ENCODE measurements around the gene SMIM38. TPM values are rescaled to one million over a fixed set of nuclear protein-coding genes. Genes with fewer than 3 reads are reported as not detected.
"Not testable (repeated sequence)": the region's sequence is repeated elsewhere in the genome, so short reads cannot be mapped to it uniquely, and the experiment has no call there.

SMIM38 gene
- total and polyA plus RNA-seq, 4 donors: 0.08 to 1.3 (median 0.43) TPM

DNA sequence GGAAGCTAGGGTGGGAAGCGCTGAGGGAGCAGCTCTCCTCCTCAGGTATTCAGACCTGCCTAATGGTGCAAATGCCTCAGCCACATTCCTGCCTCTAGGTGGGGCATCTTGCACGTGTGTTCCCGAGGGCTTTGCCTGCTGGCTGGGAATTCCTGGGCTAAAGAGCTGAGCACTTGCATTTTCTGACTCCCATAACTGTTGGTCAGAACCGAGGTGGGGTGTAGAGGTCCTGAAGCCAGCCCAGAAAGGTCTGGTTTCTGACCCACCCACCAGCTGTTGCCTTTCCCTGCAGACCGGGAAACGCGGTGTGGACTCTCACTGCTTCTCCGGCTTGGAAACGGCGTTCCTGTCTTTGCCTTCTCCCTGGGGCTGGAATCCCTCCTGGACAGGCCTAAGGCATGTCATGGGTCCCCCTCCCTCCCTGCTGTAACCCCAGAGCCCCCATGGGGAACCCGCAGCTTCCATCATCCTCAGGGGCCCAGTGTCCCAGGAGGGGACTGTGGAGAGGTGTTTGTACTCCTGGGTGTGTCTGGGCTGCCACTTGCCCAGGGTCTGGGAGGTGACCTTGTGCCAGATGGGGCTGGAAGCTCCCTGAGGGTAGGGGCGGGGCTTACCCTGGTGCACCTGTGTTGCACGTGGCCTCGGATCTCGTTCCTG is 24.0 kb upstream of the SMIM38 start:
- TF ChIP-seq CTCF (IDR thresholded peaks at IDR 0.05; ENCODE audit: control extremely low read depth, extremely low read depth): peak; percentile 79
- ATAC-seq (ENCODE audit: insufficient read depth, low FRiP score) (peak; percentile 71), DNase-seq (peak; percentile 89 to 93 (median 91))
- H3K36me3 ChIP-seq (ENCODE audit: control insufficient read depth in 4 of 4, insufficient read depth in 4 of 4, low read length in 4 of 4): no peaks in the 10 kb centered on the region
- peaks cover 0 to 6% (median 0%) of the 10 kb centered on the region in 4 donors for H3K9me3 ChIP-seq (ENCODE audit: control insufficient read depth in 4 of 4, insufficient read depth in 3 of 4, low read length in 3 of 4)
- no peaks in the 10 kb centered on the region for H3K27me3 ChIP-seq (ENCODE audit: control insufficient read depth in 3 of 3, insufficient read depth in 3 of 3, low read length in 2 of 3)
- peaks cover 0 to 15% (median 3%) of the 10 kb centered on the region in 5 donors for H3K4me1 ChIP-seq (ENCODE audit: control insufficient read depth in 5 of 5, insufficient read depth in 5 of 5, low read length in 5 of 5)
- no peak overlapping the region for H3K27ac ChIP-seq (ENCODE audit: low read depth in 1 of 2, low read length in 1 of 2)
- no peak overlapping the region for H3K4me3 ChIP-seq
- H3K9ac ChIP-seq (ENCODE audit: insufficient read depth in 1 of 2, low read length in 2 of 2): peak overlapping the region in 1 of 2 donors; percentile 40
- 56 to 72% methylated on average over 15 of the region's 15 CpGs for WGBS, 2 donors

GRCh38 chr11:69132301-69132670 is 23.4 kb upstream of the SMIM38 start:
- DNase-seq (no peak), ATAC-seq (ENCODE audit: insufficient read depth, low FRiP score) (no peak)
- H3K36me3 ChIP-seq (ENCODE audit: control insufficient read depth in 4 of 4, insufficient read depth in 4 of 4, low read length in 4 of 4): no peaks in the 10 kb centered on the region
- no peak overlapping the region for H3K9ac ChIP-seq (ENCODE audit: insufficient read depth in 1 of 2, low read length in 2 of 2)
- TF ChIP-seq CTCF (IDR thresholded peaks at IDR 0.05; ENCODE audit: control extremely low read depth, extremely low read depth): no peak
- 87 to 90% methylated on average over 7 of the region's 7 CpGs for WGBS, 2 donors
- H3K4me3 ChIP-seq: no peak overlapping the region
- no peak overlapping the region for H3K27ac ChIP-seq (ENCODE audit: low read depth in 1 of 2, low read length in 1 of 2)
- H3K27me3 ChIP-seq (ENCODE audit: control insufficient read depth in 3 of 3, insufficient read depth in 3 of 3, low read length in 2 of 3): no peaks in the 10 kb centered on the region
- peaks cover 0 to 6% (median 0%) of the 10 kb centered on the region in 4 donors for H3K9me3 ChIP-seq (ENCODE audit: control insufficient read depth in 4 of 4, insufficient read depth in 3 of 4, low read length in 3 of 4)
- H3K4me1 ChIP-seq (ENCODE audit: control insufficient read depth in 5 of 5, insufficient read depth in 5 of 5, low read length in 5 of 5): peaks cover 0 to 14% (median 3%) of the 10 kb centered on the region in 5 donors

DNA sequence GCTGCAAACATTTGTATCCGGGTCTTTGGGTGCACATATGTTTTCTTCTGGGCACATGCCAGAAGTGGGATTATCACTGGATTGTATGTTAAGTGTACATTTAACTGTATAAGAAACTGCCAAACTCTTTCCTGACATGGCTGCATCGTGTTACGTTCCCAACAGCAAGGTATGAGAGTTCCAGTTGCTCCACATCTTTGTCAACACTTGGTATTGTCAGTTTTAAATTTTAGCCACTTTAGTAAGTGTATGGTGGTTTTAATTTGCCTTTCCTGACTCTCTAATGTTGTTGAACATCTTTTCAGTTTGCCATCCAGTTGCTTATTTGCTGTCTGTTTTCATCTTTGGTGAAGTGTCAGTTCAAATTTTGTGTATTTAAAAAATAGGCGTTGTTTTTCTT is 22.5 kb upstream of the SMIM38 start:
- Histone ChIP-seq H3K9ac (ENCODE audit: insufficient read depth in 1 of 2, low read length in 2 of 2) (no peak overlapping the region), H3K27ac (ENCODE audit: low read depth in 1 of 2, low read length in 1 of 2) (no peak overlapping the region), H3K36me3 (ENCODE audit: control insufficient read depth in 4 of 4, insufficient read depth in 4 of 4, low read length in 4 of 4) (no peaks in the 10 kb centered on the region), H3K27me3 (ENCODE audit: control insufficient read depth in 3 of 3, insufficient read depth in 3 of 3, low read length in 2 of 3) (no peaks in the 10 kb centered on the region), H3K9me3 (ENCODE audit: control insufficient read depth in 4 of 4, insufficient read depth in 3 of 4, low read length in 3 of 4) (peaks cover 0 to 6% (median 0%) of the 10 kb centered on the region in 4 donors), H3K4me3 (no peak overlapping the region), H3K4me1 (ENCODE audit: control insufficient read depth in 5 of 5, insufficient read depth in 5 of 5, low read length in 5 of 5) (peaks cover 0 to 14% (median 3%) of the 10 kb centered on the region in 5 donors)
- TF ChIP-seq CTCF (IDR thresholded peaks at IDR 0.05; ENCODE audit: control extremely low read depth, extremely low read depth): no peak
- 91 to 94% methylated on average over 4 of the region's 4 CpGs for WGBS, 2 donors
- ATAC-seq (ENCODE audit: insufficient read depth, low FRiP score) (no peak), DNase-seq (no peak)

DNA sequence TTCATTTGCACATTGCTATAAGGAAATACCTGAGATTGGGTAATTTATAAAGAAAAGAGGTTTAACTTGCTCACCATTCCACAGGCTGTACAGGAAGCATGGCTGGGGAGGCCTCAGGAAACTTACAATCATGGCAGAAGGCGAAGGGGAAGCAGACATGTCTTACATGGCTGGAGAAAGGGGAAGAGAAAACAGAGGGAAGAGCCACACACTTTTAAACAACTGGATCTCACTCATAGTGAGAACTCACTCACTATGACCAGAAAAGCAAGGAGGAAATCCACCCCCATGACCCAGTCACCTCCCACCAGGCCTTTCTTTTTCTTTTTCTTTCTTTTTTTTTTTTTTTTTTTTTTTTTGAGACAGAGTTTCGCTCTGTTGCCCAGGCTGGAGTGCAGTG is 21.6 kb upstream of the SMIM38 start:
- not testable (repeated sequence) for H3K9me3 ChIP-seq (ENCODE audit: control insufficient read depth in 4 of 4, insufficient read depth in 3 of 4, low read length in 3 of 4); DNase-seq; H3K27ac ChIP-seq (ENCODE audit: low read depth in 1 of 2, low read length in 1 of 2); H3K9ac ChIP-seq (ENCODE audit: insufficient read depth in 1 of 2, low read length in 2 of 2); ATAC-seq (ENCODE audit: insufficient read depth, low FRiP score); H3K36me3 ChIP-seq (ENCODE audit: control insufficient read depth in 4 of 4, insufficient read depth in 4 of 4, low read length in 4 of 4); H3K27me3 ChIP-seq (ENCODE audit: control insufficient read depth in 3 of 3, insufficient read depth in 3 of 3, low read length in 2 of 3); H3K4me3 ChIP-seq
- WGBS, 2 donors: 82 to 95% methylated on average over 2 of the region's 2 CpGs
- H3K4me1 ChIP-seq (ENCODE audit: control insufficient read depth in 5 of 5, insufficient read depth in 5 of 5, low read length in 5 of 5): peaks cover 0 to 14% (median 3%) of the 10 kb centered on the region in 5 donors
